WTC11 (cell line): ENCODE data around the gene GGA1. TPM values are rescaled to one million over a fixed set of nuclear protein-coding genes. Genes with fewer than 3 reads are reported as not detected.

ENCODE experiments used
- ATAC-seq: fragments of 200-7000 bp; cut with Tn5 transposase; 2 replicates; pipeline ENCODE4 v1.10.0; 2021; ENCODE audit warnings: mild to moderate bottlenecking, moderate library complexity
- CTCF ChIA-PET: fragments of 300-600 bp; sonication (Branson Sonifier 250); formaldehyde crosslinking; loops from one replicate; lab custom pipeline; 2021; ENCODE audit warnings: antibody characterized with exemption; lab: Charles Lee
- POLR2A ChIA-PET: fragments of 350-600 bp; sonication (Branson Sonifier 250); formaldehyde crosslinking; loops from one replicate; lab custom pipeline; 2021; ENCODE audit warnings: antibody characterized with exemption; lab: Charles Lee
- DNase-seq: peaks from one replicate; pipeline ENCODE4 v3.0.0; 2021; ENCODE audit warnings: low spot score
- H3K27ac Mint-ChIP-seq: 2 replicates; pipeline ENCODE4 v1.8.0; 2021; ENCODE audit warnings: mixed read lengths
- H3K27me3 Mint-ChIP-seq: 2 replicates; pipeline ENCODE4 v1.8.0; 2021; ENCODE audit warnings: low read depth, mild to moderate bottlenecking, moderate library complexity, mixed read lengths
- H3K36me3 Mint-ChIP-seq: 2 replicates; pipeline ENCODE4 v1.8.0; 2021; ENCODE audit warnings: mixed read lengths
- H3K4me1 Mint-ChIP-seq: 2 replicates; pipeline ENCODE4 v1.8.0; 2022; ENCODE audit warnings: mixed read lengths
- H3K4me3 Mint-ChIP-seq: 2 replicates; pipeline ENCODE4 v1.8.0; 2021; ENCODE audit warnings: mild to moderate bottlenecking, moderate library complexity, mixed read lengths
- H3K9me3 Mint-ChIP-seq: 2 replicates; pipeline ENCODE4 v1.8.0; 2021; ENCODE audit warnings: mixed read lengths
- ATF3 ChIP-seq: sonication (generic); formaldehyde crosslinking; conservative IDR thresholded peaks from 2 replicates; pipeline ENCODE4 v1.8.1; 2022; ENCODE audit warnings: mild to moderate bottlenecking, missing genetic modification reagents
- ATF6 ChIP-seq: sonication (generic); formaldehyde crosslinking; IDR thresholded peaks from 2 replicates; pipeline ENCODE4 v1.8.1; 2023; ENCODE audit warnings: mild to moderate bottlenecking, missing genetic modification reagents
- CDX4 ChIP-seq: fragments of 250-450 bp; sonication (Bioruptor Pico); IDR thresholded peaks from 2 replicates; pipeline ENCODE4 v1.9.0; 2021; ENCODE audit warnings: moderate library complexity, mild to moderate bottlenecking, inconsistent platforms, borderline replicate concordance
- E2F5 ChIP-seq: sonication (generic); formaldehyde crosslinking; IDR thresholded peaks from 2 replicates; pipeline ENCODE4 v1.8.1; 2022; ENCODE audit warnings: mild to moderate bottlenecking, moderate library complexity, missing genetic modification reagents
- FOXP1 ChIP-seq: sonication (generic); formaldehyde crosslinking; IDR thresholded peaks from 2 replicates; pipeline ENCODE4 v1.8.0; 2022; ENCODE audit warnings: missing genetic modification reagents, mild to moderate bottlenecking, moderate library complexity, borderline replicate concordance
- GABPB1 ChIP-seq: sonication (generic); formaldehyde crosslinking; IDR thresholded peaks from 2 replicates; pipeline ENCODE4 v1.8.1; 2023; ENCODE audit warnings: mild to moderate bottlenecking, missing genetic modification reagents
- MAX ChIP-seq: sonication (generic); formaldehyde crosslinking; IDR thresholded peaks from 2 replicates; pipeline ENCODE4 v1.8.0; 2022; ENCODE audit warnings: mild to moderate bottlenecking, missing genetic modification reagents
- NFATC4 ChIP-seq: fragments of 250-450 bp; sonication (Bioruptor Pico); IDR thresholded peaks from 2 replicates; pipeline ENCODE4 v1.9.0; 2021; ENCODE audit warnings: mild to moderate bottlenecking
- NR2C2 ChIP-seq: sonication (generic); formaldehyde crosslinking; IDR thresholded peaks from 2 replicates; pipeline ENCODE4 v1.8.0; 2022; ENCODE audit warnings: mild to moderate bottlenecking, missing genetic modification reagents
- PRDM15 ChIP-seq: sonication (generic); formaldehyde crosslinking; IDR thresholded peaks from 2 replicates; pipeline ENCODE4 v1.8.0; 2022; ENCODE audit warnings: missing genetic modification reagents
- SMAD4 ChIP-seq: sonication (generic); formaldehyde crosslinking; IDR thresholded peaks from 2 replicates; pipeline ENCODE4 v1.8.0; 2022; ENCODE audit warnings: mild to moderate bottlenecking, missing genetic modification reagents
- SP1 ChIP-seq: sonication (generic); formaldehyde crosslinking; conservative IDR thresholded peaks from 2 replicates; pipeline ENCODE4 v1.8.1; 2022; ENCODE audit warnings: missing genetic modification reagents
- ZBTB43 ChIP-seq: sonication (generic); formaldehyde crosslinking; IDR thresholded peaks from 2 replicates; pipeline ENCODE4 v1.8.1; 2023; ENCODE audit warnings: mild to moderate bottlenecking, missing genetic modification reagents
- ZMAT4 ChIP-seq: fragments of 250-450 bp; sonication (Bioruptor Pico); IDR thresholded peaks from 2 replicates; pipeline ENCODE4 v1.9.0; 2021; ENCODE audit warnings: mild to moderate bottlenecking
- ZNF138 ChIP-seq: sonication (generic); formaldehyde crosslinking; conservative IDR thresholded peaks from 2 replicates; pipeline ENCODE4 v1.8.1; 2022; ENCODE audit warnings: mild to moderate bottlenecking, moderate library complexity, missing genetic modification reagents
- ZNF219 ChIP-seq: sonication (generic); formaldehyde crosslinking; IDR thresholded peaks from 2 replicates; pipeline ENCODE4 v1.8.0; 2023; ENCODE audit warnings: missing genetic modification reagents, mild to moderate bottlenecking, borderline replicate concordance
- ZNF512 ChIP-seq: sonication (generic); formaldehyde crosslinking; IDR thresholded peaks from 2 replicates; pipeline ENCODE4 v1.8.1; 2022; ENCODE audit warnings: missing genetic modification reagents, borderline replicate concordance
- ZNF532 ChIP-seq: fragments of 250-450 bp; sonication (Bioruptor Pico); IDR thresholded peaks from 2 replicates; pipeline ENCODE4 v1.9.0; 2021; ENCODE audit warnings: mild to moderate bottlenecking, borderline replicate concordance
- total RNA-seq: library from RNA; stranded (reverse); gene quantifications from 3 replicates; pipeline ENCODE4 v1.2.3, GENCODE V29; 2021

Gene GGA1
- total RNA-seq, 1 experiment from 2014 or later, result 66.3 TPM

- TF ChIP-seq FOXP1 (CRISPR knock-in tag) (no peak), MAX (CRISPR knock-in tag) (no peak), NFATC4 (CRISPR knock-in tag) (no peak), CDX4 (CRISPR knock-in tag) (no peak)
Observed at GRCh38 chr22:37654563-37655251, 46.1 kb downstream of the GGA1 start (continued).

- no peak for TF ChIP-seq ZBTB43 (CRISPR knock-in tag)
- no peak for TF ChIP-seq ATF3
- TF ChIP-seq PRDM15, result no peak
- TF ChIP-seq E2F5 (CRISPR knock-in tag), result no peak
- TF ChIP-seq ZNF512 (CRISPR knock-in tag), result no peak
- TF ChIP-seq GABPB1, result no peak
- no peak for TF ChIP-seq ZMAT4 (CRISPR knock-in tag)
- no peak for TF ChIP-seq NR2C2 (CRISPR knock-in tag)
- no peak for TF ChIP-seq ZNF138 (CRISPR knock-in tag)
- TF ChIP-seq ZNF219 (CRISPR knock-in tag), result no peak
- TF ChIP-seq SMAD4, result no peak
- TF ChIP-seq SP1 (CRISPR knock-in tag), result no peak
- no peak for TF ChIP-seq ZNF532 (CRISPR knock-in tag)
- no peak for TF ChIP-seq FOXP1 (CRISPR knock-in tag)
- TF ChIP-seq ATF6 (CRISPR knock-in tag), result no peak
- Mint-ChIP-seq H3K36me3 (peaks cover 25% of the 10 kb centered on the region), H3K27ac (no peak overlapping the region), H3K4me3 (no peak overlapping the region), H3K9me3 (no peaks in the 10 kb centered on the region), H3K4me1 (peaks cover 15% of the 10 kb centered on the region), H3K27me3 (no peaks in the 10 kb centered on the region)
- ChIA-PET POLR2A (no interaction called here), CTCF (interaction anchor here (1.4 to 12.1 kb wide), 2 partner anchors 14 to 21 kb away, joined by 3 to 161 read pairs; partner anchors contain the start of gene SH3BP1)
- ATAC-seq, result no peak
- DNase-seq, result no peak
Observed at GRCh38 chr22:37655252-37655563, 46.6 kb downstream of the GGA1 start.
